Mesodermal cell (in vitro differentiated cells): ENCODE measurements around the gene PGPEP1.

Experiments
- H3K27ac ChIP-seq: 2 replicates; pipeline ENCODE4 v1.7.0; 2013; ENCODE audit warnings: mild to moderate bottlenecking, low read depth, low read length, moderate library complexity; ENCODE audit not compliant: severe bottlenecking
- H3K36me3 ChIP-seq: 2 replicates; pipeline ENCODE4 v1.7.1; 2013; ENCODE audit warnings: mild to moderate bottlenecking, low read length, moderate library complexity; ENCODE audit not compliant: control insufficient read depth, insufficient read depth
- H3K4me1 ChIP-seq: one replicate; pipeline ENCODE4 v1.7.1; 2013; ENCODE audit warnings: mild to moderate bottlenecking, low read length; ENCODE audit not compliant: insufficient read depth, control insufficient read depth, poor library complexity, severe bottlenecking
- H3K4me3 ChIP-seq: 2 replicates; pipeline ENCODE4 v1.7.0; 2013; ENCODE audit warnings: low read length, control low read depth, mild to moderate bottlenecking; ENCODE audit not compliant: insufficient read depth, poor library complexity, severe bottlenecking; ENCODE audit errors: extremely low read depth
- H3K9me3 ChIP-seq: 2 replicates; pipeline ENCODE4 v1.7.1; 2013; ENCODE audit warnings: mild to moderate bottlenecking, low read length, moderate library complexity; ENCODE audit not compliant: control insufficient read depth
- WGBS, 2 experiments: methylation state at CpG; one replicate each; pipeline ENCODE4 v1.1.5; 2013; ENCODE audit warnings: missing lambda C conversion rate in 2 of 2; ENCODE audit not compliant: insufficient coverage in 2 of 2; 5-methylcytosine and 5-hydroxymethylcytosine counted together

The PGPEP1 gene

DNA sequence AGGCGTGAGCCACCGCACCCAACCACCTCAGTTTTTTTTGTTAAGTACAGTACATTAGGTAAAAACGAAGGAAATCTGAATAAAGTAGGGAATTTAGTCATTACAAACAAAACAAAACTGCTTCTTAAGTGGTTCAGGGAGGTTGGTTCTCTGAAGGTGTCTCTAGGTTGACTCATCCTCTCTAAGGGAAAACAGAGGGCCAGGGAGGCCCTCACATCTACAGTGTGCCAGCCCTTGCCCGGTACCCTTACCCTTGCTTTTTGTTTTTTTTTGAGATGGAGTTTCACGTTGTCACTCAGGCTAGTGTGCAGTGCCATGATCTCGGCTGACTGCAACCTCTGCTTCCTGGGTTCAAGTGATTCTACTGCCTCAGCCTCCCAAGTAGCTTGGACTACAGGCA is 41.8 kb upstream of the PGPEP1 start:
- H3K27ac ChIP-seq = no peak overlapping the region
- 89 to 96% methylated on average over 3 of the region's 6 CpGs for WGBS, 2 experiments
- H3K4me3 ChIP-seq = no peak overlapping the region
- no peaks in the 10 kb centered on the region for H3K9me3 ChIP-seq
- H3K4me1 ChIP-seq = peaks cover 21% of the 10 kb centered on the region
- no peaks in the 10 kb centered on the region for H3K36me3 ChIP-seq

DNA sequence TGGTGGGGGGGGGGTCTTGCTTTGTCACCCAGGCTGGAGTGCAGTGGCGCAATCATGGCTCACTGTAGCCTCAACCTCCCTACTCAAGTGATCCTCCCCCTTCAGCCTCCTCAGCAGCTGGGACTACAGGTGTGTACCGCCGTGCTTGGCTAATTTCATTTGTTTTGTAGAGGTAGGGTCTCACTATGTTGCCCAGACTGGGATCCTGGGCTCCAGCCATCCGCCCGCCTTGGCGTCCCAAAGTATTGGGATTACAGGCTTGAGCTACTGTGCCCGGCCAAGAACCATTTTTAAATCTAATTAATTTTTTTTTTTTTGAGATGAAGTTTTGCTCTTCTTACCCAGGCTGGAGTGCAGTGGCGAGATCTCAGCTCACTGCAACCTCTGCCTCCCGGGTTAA is 40.7 kb upstream of the PGPEP1 start:
- peaks cover 30% of the 10 kb centered on the region for H3K4me1 ChIP-seq
- H3K36me3 ChIP-seq = no peaks in the 10 kb centered on the region
- H3K27ac ChIP-seq = no peak overlapping the region
- no peak overlapping the region for H3K4me3 ChIP-seq
- no peaks in the 10 kb centered on the region for H3K9me3 ChIP-seq
- WGBS, 2 experiments = 93 to 100% methylated on average over 1 to 2 of the region's 9 CpGs

DNA sequence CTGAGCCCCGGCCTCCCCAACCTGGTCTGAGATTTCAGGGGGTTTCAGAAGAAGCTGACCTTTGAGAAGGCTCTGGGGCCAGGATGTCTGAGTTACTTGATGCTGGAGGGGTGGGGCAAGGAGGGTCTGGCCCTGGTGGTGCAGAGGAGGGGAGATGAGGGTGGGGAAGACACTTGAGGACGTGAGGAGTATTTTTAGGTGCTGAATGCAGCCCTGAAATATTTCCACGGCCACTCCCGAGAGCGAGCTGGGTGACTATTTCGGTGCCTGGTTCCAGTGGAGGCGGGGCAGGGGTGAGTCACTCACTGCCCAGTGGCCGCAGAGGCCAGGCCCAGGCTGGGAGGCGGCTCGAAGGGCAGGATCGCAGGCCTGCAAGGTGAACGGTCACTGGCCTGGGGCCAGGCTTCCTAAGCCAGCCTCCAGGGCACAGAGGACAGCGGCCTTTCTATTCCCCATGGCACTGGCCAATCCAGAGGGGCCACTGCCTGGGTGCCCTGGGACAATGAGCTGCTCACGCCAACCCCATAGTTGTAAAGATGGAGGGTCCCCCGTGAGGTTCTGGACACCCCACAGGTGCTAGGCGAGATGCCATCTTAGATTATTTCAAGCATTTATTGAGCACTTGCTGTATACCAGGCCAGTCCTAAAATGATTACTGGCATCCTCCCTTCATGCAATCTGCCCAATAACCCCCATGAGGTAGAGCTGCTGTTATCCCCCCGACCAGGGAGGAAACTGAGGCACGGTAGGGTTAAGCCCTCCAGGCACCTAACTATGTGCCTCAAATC is 39.3 kb upstream of the PGPEP1 start:
- no peaks in the 10 kb centered on the region for H3K9me3 ChIP-seq
- H3K4me1 ChIP-seq = peaks cover 39% of the 10 kb centered on the region
- H3K27ac ChIP-seq = peak overlapping the region; percentile 25
- 75 to 85% methylated on average over 16 to 17 of the region's 18 CpGs for WGBS, 2 experiments
- H3K36me3 ChIP-seq = peaks cover 2% of the 10 kb centered on the region
- H3K4me3 ChIP-seq = no peak overlapping the region

DNA sequence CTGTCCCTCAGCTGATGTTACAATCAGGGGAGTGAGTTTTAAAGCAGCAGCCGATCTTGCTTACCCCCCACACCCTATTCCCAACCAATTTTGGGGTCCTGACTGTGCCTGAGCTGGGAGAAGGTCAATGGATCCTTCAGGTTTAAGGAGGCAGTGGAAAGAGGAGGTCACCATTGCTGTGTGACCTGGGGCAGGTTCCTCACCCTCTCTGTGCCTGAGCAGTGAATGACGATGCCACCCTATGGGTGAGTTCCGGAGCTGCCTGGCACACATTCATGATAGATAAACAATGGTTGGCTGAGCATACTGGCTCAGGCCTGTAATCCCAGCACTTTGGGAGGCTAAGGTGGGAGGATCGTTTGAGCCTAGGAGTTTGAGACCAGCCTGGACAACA is 38.7 kb upstream of the PGPEP1 start:
- Histone ChIP-seq H3K9me3 (no peaks in the 10 kb centered on the region), H3K4me3 (no peak overlapping the region), H3K36me3 (peaks cover 8% of the 10 kb centered on the region), H3K27ac (no peak overlapping the region), H3K4me1 (peaks cover 39% of the 10 kb centered on the region)
- 84 to 97% methylated on average over 2 to 3 of the region's 4 CpGs for WGBS, 2 experiments

DNA sequence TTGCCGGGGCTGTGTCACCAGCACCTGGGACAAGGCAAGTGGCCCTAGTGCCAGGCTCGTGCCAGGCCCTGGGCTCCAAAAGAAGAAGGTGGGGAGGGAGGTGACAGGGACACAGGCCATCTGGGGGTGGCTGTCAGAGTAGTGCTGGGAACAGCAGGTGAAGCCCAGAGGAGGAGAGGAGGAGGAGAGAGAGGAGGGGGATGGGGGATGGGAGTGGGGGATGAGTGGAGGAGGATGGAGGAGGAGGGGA is 36.3 kb upstream of the PGPEP1 start:
- H3K4me1 ChIP-seq = peaks cover 23% of the 10 kb centered on the region
- H3K36me3 ChIP-seq = peaks cover 31% of the 10 kb centered on the region
- WGBS, 2 experiments = 10 to 21% methylated on average over 2 of the region's 2 CpGs
- H3K27ac ChIP-seq = peak overlapping the region; percentile 93
- no peaks in the 10 kb centered on the region for H3K9me3 ChIP-seq
- H3K4me3 ChIP-seq = no peak overlapping the region

DNA sequence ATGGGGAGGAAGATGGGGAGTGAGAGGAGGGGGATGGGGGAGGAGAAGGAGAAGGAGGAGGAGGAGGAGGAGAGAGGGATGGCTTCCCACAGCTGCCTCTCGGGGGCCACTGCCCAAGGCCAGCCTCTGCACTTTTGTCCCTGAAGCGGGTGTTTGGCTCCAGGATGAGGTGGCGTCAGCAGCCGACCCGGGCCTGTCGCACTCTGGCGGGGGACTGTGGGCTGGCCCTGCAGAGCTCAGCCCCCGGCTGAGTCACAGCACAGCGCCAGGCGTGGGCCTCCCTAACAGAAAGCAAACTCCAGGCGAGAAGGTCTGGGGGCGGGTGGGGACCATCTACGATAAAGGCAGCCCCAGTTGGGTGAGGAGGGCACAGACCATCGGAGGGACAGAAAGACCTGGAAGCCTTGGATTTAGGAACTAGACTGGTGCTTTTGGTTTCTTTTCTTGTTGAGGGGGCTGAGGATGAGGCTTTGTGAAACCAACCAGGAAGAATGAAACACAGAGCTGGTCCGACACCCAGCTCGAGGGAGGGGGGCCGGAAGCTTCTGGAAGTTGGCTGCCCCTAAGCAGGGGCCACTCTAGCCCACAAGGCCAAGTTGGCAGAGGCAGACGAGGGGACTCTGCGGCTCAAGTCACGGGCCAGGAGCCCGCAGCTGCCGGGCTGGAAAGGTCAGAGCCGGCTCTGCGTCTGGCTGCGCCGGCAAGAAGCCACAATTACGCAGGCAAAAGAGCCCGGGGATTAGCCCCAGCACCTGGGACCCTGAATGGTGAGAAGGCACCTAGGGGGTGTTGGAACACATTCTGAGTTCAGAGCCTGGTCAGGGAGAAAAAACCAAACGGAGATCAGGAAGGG is 35.7 kb upstream of the PGPEP1 start:
- Histone ChIP-seq H3K9me3 (no peaks in the 10 kb centered on the region), H3K4me3 (peak overlapping the region; percentile 31), H3K4me1 (peaks cover 18% of the 10 kb centered on the region), H3K27ac (peak overlapping the region; percentile 93), H3K36me3 (peaks cover 36% of the 10 kb centered on the region)
- WGBS, 2 experiments = 11 to 12% methylated on average over 27 of the region's 29 CpGs

DNA sequence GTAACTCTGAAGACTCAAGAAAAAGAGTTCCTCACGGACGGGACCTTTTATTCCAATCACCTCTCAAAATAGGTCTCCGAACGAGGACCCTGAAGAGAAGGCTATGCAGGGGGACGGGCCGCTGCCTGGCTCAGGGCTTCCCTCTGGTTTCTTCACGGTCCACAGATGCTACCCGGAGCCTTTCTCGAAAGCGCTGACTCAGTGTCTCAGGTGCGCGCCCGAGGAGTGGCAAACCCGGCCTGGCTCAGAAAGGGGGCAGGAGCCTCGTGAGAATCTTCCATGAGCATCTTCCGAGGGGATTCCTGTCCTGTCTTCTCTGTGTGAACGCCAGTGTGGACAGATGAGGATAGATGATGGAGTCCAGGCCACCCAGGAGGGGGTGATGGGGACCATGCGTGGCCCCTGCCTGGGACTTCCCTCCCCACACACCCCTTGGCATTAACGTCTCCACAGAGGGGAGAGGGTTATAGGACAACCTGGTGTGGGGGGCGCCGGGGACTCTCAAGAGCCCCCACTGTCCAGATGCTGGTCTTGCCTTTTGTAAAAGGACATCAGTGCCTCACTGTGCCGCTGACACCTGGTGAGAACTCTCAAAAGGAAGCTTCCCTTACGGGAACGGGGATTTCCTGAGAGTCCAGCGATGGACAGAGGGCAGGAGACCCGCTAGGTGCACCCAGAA is 34.0 kb upstream of the PGPEP1 start:
- Histone ChIP-seq H3K4me1 (peaks cover 24% of the 10 kb centered on the region), H3K9me3 (no peaks in the 10 kb centered on the region), H3K36me3 (peaks cover 50% of the 10 kb centered on the region), H3K4me3 (no peak overlapping the region), H3K27ac (peak overlapping the region; percentile 37)
- WGBS, 2 experiments = 93 to 94% methylated on average over 24 to 25 of the region's 26 CpGs

DNA sequence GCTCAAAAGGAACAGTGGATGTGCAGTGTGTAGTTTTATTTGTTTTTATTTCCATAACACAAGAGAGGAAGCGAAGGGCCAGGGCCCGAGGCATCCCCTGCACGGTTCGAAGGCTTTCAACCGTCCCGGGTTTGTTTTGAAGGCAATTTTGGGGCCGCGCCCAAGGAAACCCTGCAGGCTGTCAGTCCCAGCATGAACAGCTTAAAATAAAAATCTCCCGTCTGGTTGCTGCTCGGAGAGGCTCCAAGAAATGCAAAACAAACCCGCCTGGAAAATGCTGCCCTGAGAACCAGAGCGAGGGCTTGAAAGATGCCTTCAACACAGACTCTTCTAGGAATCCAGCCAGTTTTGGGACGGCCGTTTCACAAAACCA is 33.5 kb upstream of the PGPEP1 start:
- WGBS, 2 experiments = 96 to 97% methylated on average over 14 of the region's 14 CpGs
- H3K36me3 ChIP-seq = peaks cover 55% of the 10 kb centered on the region

DNA sequence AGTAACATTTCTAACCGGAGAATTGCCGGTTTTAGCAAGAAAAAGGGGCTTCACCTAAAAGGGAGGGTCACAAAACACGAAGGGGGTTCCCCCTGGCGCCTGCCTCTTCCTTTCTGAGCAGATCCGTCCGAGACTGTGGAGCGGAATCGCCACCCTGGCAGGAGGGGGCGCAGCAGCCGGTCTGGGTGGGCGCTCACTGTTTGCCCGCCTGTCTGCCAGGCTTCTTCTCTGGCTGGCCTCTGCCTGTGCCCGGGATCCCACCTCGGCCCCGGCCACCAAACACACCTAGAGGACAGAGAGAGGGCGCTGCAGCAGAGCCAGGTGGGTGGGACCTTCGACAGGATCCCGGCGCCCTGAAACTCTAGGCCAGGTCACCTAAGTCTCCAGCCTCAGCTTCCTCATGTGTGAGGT is 33.1 kb upstream of the PGPEP1 start:
- Histone ChIP-seq H3K9me3 (no peaks in the 10 kb centered on the region), H3K36me3 (peaks cover 59% of the 10 kb centered on the region), H3K27ac (no peak overlapping the region), H3K4me1 (peaks cover 24% of the 10 kb centered on the region), H3K4me3 (no peak overlapping the region)
- 90 to 95% methylated on average over 12 to 19 of the region's 19 CpGs for WGBS, 2 experiments

More for the DNA sequence above, 33.5 kb upstream of the PGPEP1 start:
- H3K27ac ChIP-seq = peak overlapping the region; percentile 37
- no peak overlapping the region for H3K4me3 ChIP-seq
- no peaks in the 10 kb centered on the region for H3K9me3 ChIP-seq
- peaks cover 24% of the 10 kb centered on the region for H3K4me1 ChIP-seq

DNA sequence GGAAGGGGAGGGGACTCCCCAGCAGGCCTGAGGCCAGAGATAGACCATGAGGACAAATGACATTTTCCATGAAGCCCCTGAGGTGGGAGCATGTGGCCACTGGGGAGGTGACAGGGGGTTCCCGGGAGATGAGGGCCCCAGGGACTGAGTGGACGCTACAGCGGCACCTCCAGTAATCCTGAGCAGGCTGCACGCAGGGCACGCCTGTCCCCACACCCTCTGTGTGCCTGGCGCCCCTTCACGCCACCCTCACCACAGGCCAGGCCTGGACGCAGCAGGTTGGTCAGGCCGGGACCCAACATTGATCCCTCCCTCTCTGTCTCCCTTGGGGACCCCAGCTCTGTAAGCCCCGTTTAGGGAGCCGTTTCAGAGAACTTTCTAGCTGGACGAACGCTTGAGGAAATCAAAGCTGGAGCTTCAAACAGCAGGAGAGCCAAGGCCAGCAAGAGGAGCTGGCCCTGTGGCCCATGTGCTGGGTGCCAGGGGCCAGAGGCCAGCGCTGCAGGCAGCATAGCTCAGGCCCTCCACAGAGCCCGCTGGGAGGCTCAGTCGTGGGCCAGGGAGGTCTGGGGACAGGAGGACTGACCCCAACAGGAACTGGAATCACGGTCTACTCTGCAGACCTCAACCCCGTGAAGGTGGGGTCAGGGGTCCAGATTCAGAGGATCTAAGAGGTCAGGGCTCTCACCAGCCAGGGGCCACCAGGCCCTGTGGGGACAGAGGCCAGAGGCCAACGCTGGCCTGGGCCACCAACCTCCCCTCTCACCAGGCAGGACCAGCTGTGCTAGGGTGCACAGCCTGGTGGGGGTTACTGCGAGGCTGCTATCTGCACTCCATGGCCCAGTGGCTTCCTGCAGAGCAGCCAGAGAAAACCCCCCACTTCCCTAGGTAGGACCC is 32.1 kb upstream of the PGPEP1 start:
- H3K4me1 ChIP-seq = peaks cover 24% of the 10 kb centered on the region
- WGBS, 2 experiments = 96 to 97% methylated on average over 17 of the region's 20 CpGs
- no peak overlapping the region for H3K27ac ChIP-seq
- H3K9me3 ChIP-seq = no peaks in the 10 kb centered on the region
- H3K36me3 ChIP-seq = peaks cover 67% of the 10 kb centered on the region
- H3K4me3 ChIP-seq = no peak overlapping the region
